DMS114 treated with DMSO at 0.1 percent for 48 hours (cell line): ENCODE results near the gene TNFAIP3.

ENCODE experiments used
- DNase-seq: peaks from one replicate; lab custom pipeline; 2025; ENCODE audit not compliant: unreplicated experiment; lab: John Stamatoyannopoulos, UW

TNFAIP3 gene

GRCh38 chr6:137901454-137901853 is 34.4 kb downstream of the TNFAIP3 start:
- DNase-seq, result no peak

- DNase-seq, result no peak
Measured at GRCh38 chr6:137902699-137903098, 35.6 kb downstream of the TNFAIP3 start.

- no peak for DNase-seq
Measured at GRCh38 chr6:137903274-137903932, 36.3 kb downstream of the TNFAIP3 start.

GRCh38 chr6:137903933-137904821 is 37.1 kb downstream of the TNFAIP3 start:
- no peak for DNase-seq

GRCh38 chr6:137904822-137905617 is 38.0 kb downstream of the TNFAIP3 start:
- DNase-seq, result no peak

- no peak for DNase-seq
Measured at GRCh38 chr6:137906020-137906472, 39.0 kb downstream of the TNFAIP3 start.

GRCh38 chr6:137907170-137907569 is 40.1 kb downstream of the TNFAIP3 start:
- no peak for DNase-seq

GRCh38 chr6:137909533-137909932 is 42.5 kb downstream of the TNFAIP3 start:
- DNase-seq, result no peak

GRCh38 chr6:137910424-137910834 is 43.4 kb downstream of the TNFAIP3 start:
- no peak for DNase-seq

GRCh38 chr6:137910843-137911456 is 43.9 kb downstream of the TNFAIP3 start:
- no peak for DNase-seq

- DNase-seq, result no peak
Measured at GRCh38 chr6:137911675-137912191, 44.7 kb downstream of the TNFAIP3 start.

GRCh38 chr6:137912813-137913212 is 45.8 kb downstream of the TNFAIP3 start:
- no peak for DNase-seq

- no peak for DNase-seq
Measured at GRCh38 chr6:137913434-137913833, 46.4 kb downstream of the TNFAIP3 start.

GRCh38 chr6:137913996-137914529 is 47.0 kb downstream of the TNFAIP3 start:
- DNase-seq, result no peak

GRCh38 chr6:137914530-137915193 is 47.6 kb downstream of the TNFAIP3 start:
- DNase-seq, result no peak

- no peak for DNase-seq
Measured at GRCh38 chr6:137915790-137916189, 48.7 kb downstream of the TNFAIP3 start.

GRCh38 chr6:137917551-137918325 is 50.7 kb downstream of the TNFAIP3 start:
- DNase-seq, result no peak

GRCh38 chr6:137919502-137919823 is 52.4 kb downstream of the TNFAIP3 start:
- no peak for DNase-seq
